Nephron progenitor cell (in vitro differentiated cells): ENCODE measurements around the gene CLASRP.

Source experiments
- DNase-seq: peaks from one replicate; pipeline ENCODE4 v3.0.0; 2021
- H3K27ac Mint-ChIP-seq: 2 replicates; pipeline ENCODE4 v1.8.0; 2021; ENCODE audit warnings: mild to moderate bottlenecking, moderate library complexity, mixed read lengths
- H3K27me3 Mint-ChIP-seq: 2 replicates; pipeline ENCODE4 v1.8.0; 2021; ENCODE audit warnings: mild to moderate bottlenecking, low read depth, mixed read lengths; ENCODE audit not compliant: poor library complexity
- H3K36me3 Mint-ChIP-seq: 2 replicates; pipeline ENCODE4 v1.8.0; 2021; ENCODE audit warnings: low read depth, mixed read lengths
- H3K4me1 Mint-ChIP-seq: 2 replicates; pipeline ENCODE4 v1.8.0; 2021; ENCODE audit warnings: mixed read lengths
- H3K4me3 Mint-ChIP-seq: 2 replicates; pipeline ENCODE4 v1.8.0; 2021; ENCODE audit warnings: mild to moderate bottlenecking, moderate library complexity, mixed read lengths
- H3K9me3 Mint-ChIP-seq: 2 replicates; pipeline ENCODE4 v1.8.0; 2021; ENCODE audit warnings: mild to moderate bottlenecking, moderate library complexity, mixed read lengths
- CTCF ChIP-seq: fragments of 200-600 bp; sonication (generic); IDR thresholded peaks from 2 replicates; pipeline ENCODE4 v1.5.0; 2021; ENCODE audit warnings: antibody characterized with exemption

Gene CLASRP

GRCh38 chr19:45087531-45087930, 48.7 kb downstream of the CLASRP start:
- H3K27ac Mint-ChIP-seq = peak overlapping the region; percentile 20
- no peak for TF ChIP-seq CTCF
- peaks cover 3% of the 10 kb centered on the region for H3K27me3 Mint-ChIP-seq
- H3K9me3 Mint-ChIP-seq = no peaks in the 10 kb centered on the region
- peaks cover 16% of the 10 kb centered on the region for H3K4me1 Mint-ChIP-seq
- no peak for DNase-seq
- no peak overlapping the region for H3K4me3 Mint-ChIP-seq
- peaks cover 40% of the 10 kb centered on the region for H3K36me3 Mint-ChIP-seq

- Mint-ChIP-seq H3K4me1 (peaks cover 38% of the 10 kb centered on the region), H3K9me3 (no peaks in the 10 kb centered on the region), H3K27ac (peak overlapping the region; percentile 49), H3K36me3 (peaks cover 48% of the 10 kb centered on the region), H3K4me3 (no peak overlapping the region), H3K27me3 (peaks cover 3% of the 10 kb centered on the region)
- no peak for TF ChIP-seq CTCF
- DNase-seq = no peak
Observed at GRCh38 chr19:45090034-45090433, 51.2 kb downstream of the CLASRP start.

- H3K4me1 Mint-ChIP-seq = peaks cover 41% of the 10 kb centered on the region
- H3K36me3 Mint-ChIP-seq = peaks cover 44% of the 10 kb centered on the region
- H3K27ac Mint-ChIP-seq = peak overlapping the region; percentile 97
- H3K9me3 Mint-ChIP-seq = no peaks in the 10 kb centered on the region
- no peak for TF ChIP-seq CTCF
- H3K4me3 Mint-ChIP-seq = peak overlapping the region; percentile 98
- peaks cover 3% of the 10 kb centered on the region for H3K27me3 Mint-ChIP-seq
- no peak for DNase-seq
Observed at GRCh38 chr19:45090606-45091005, 51.8 kb downstream of the CLASRP start.

- Mint-ChIP-seq H3K27ac (peak overlapping the region; percentile 100), H3K27me3 (peaks cover 3% of the 10 kb centered on the region), H3K36me3 (peaks cover 42% of the 10 kb centered on the region), H3K4me1 (peaks cover 47% of the 10 kb centered on the region), H3K9me3 (no peaks in the 10 kb centered on the region), H3K4me3 (peak overlapping the region; percentile 98)
- TF ChIP-seq CTCF = no peak
- DNase-seq = peak; percentile 100
Observed at GRCh38 chr19:45091031-45091923, 52.4 kb downstream of the CLASRP start.

- Mint-ChIP-seq H3K4me3 (peak within 1 kb of the TSS; percentile 98), H3K36me3 (peaks cover 29% of the 10 kb centered on the region), H3K27ac (peak within 1 kb of the TSS; percentile 100), H3K9me3 (no peaks in the 10 kb centered on the region), H3K4me1 (peaks cover 65% of the 10 kb centered on the region), H3K27me3 (peaks cover 3% of the 10 kb centered on the region)
- no peak for TF ChIP-seq CTCF
- DNase-seq = peak; percentile 89
Observed at GRCh38 chr19:45092747-45093678, 54.2 kb downstream of the CLASRP start, which contains the start of gene PPP1R37. Gene PPP1R37, plus strand, starts transcription at chr19:45093179. Its CDS starts 147 bp downstream, at chr19:45093326.
